Panc1 (cell line): Measurements from ENCODE around the gene CEP95. TPM values are rescaled to one million over a fixed set of nuclear protein-coding genes. Genes with fewer than 3 reads are reported as not detected.

Experiments used
- ATAC-seq: fragments of 200-7000 bp; cut with Tn5 transposase; 2 replicates; pipeline ENCODE4 v1.9.1; 2020; ENCODE audit warnings: mild to moderate bottlenecking, moderate library complexity
- BruUV-seq: library from RNA; stranded (reverse); fragments of 400-500 nt; replicated peaks from 2 replicates; lab custom pipeline; 2021; lab: Mats Ljungman, UMichigan
- CTCF ChIA-PET: fragments of 300-600 bp; sonication (Branson Sonifier 250); formaldehyde crosslinking; loops from one replicate; lab custom pipeline; 2022; ENCODE audit warnings: antibody characterized with exemption; lab: Charles Lee
- POLR2A ChIA-PET: fragments of 300-600 bp; sonication (Branson Sonifier 250); formaldehyde crosslinking; loops from one replicate; lab custom pipeline; 2022; ENCODE audit warnings: antibody characterized with exemption; lab: Charles Lee
- DNase-seq: peaks from one replicate; pipeline ENCODE4 v3.0.0-alpha.2; 2010; ENCODE audit warnings: low read depth, low spot score
- H3K27ac ChIP-seq: 2 replicates; pipeline ENCODE4 v1.5.1; 2011; ENCODE audit warnings: mild to moderate bottlenecking, low read length, inconsistent platforms
- H3K27me3 ChIP-seq: fragments of 200-500 bp; sonication (Bioruptor generic); 2 replicates; pipeline ENCODE4 v1.6.0; 2014; ENCODE audit warnings: low read length, inconsistent platforms; ENCODE audit not compliant: control insufficient read depth, insufficient read depth
- H3K36me3 ChIP-seq: fragments of 200-500 bp; sonication (Bioruptor generic); 2 replicates; pipeline ENCODE4 v1.5.1; 2014; ENCODE audit warnings: inconsistent platforms, mild to moderate bottlenecking, low read length, moderate library complexity; ENCODE audit not compliant: control insufficient read depth, insufficient read depth
- H3K4me1 ChIP-seq: 2 replicates; pipeline ENCODE4 v1.5.1; 2011; ENCODE audit warnings: inconsistent platforms, mild to moderate bottlenecking, low read length, moderate library complexity; ENCODE audit not compliant: control insufficient read depth, insufficient read depth
- H3K4me3 ChIP-seq, 2 experiments: 2 replicates each; pipeline ENCODE4 v1.5.1; 2011 to 2012; ENCODE audit warnings: low read depth in 2 of 2, low read length in 2 of 2, mild to moderate bottlenecking in 2 of 2, inconsistent platforms in 1 of 2, moderate library complexity in 1 of 2
- H3K9me3 ChIP-seq: fragments of 200-500 bp; sonication (Bioruptor generic); 2 replicates; pipeline ENCODE4 v1.5.1; 2014; ENCODE audit warnings: low read depth, mild to moderate bottlenecking, inconsistent platforms, low read length, moderate library complexity; ENCODE audit not compliant: control insufficient read depth, insufficient read depth
- CTCF ChIP-seq: fragments of 450-650 bp; IDR thresholded peaks from 2 replicates; pipeline ENCODE4 v1.5.1; 2017; ENCODE audit warnings: mild to moderate bottlenecking
- POLR2AphosphoS5 ChIP-seq: IDR thresholded peaks from 2 replicates; pipeline ENCODE4 v1.6.1; 2012; ENCODE audit warnings: mild to moderate bottlenecking, low read depth, low read length, moderate library complexity
- SIN3A ChIP-seq: IDR thresholded peaks from 2 replicates; pipeline ENCODE4 v1.6.1; 2012; ENCODE audit warnings: low read depth, mild to moderate bottlenecking, low read length, moderate library complexity, borderline replicate concordance; ENCODE audit not compliant: insufficient read depth
- TCF7L2 ChIP-seq: IDR thresholded peaks from 2 replicates; pipeline ENCODE4 v1.6.1; 2011; ENCODE audit warnings: mild to moderate bottlenecking, low read depth, low read length, inconsistent platforms
- in situ Hi-C: cut with HindIII; loops from 2 replicates; pipeline ENCODE4 v1.10.0; 2016; ENCODE audit warnings: low sequenced_read_pairs, low pct_unique_long_range_greater_than_20kb
- intact Hi-C: fragments of 100-400 bp; cut with micrococcal nuclease; formaldehyde crosslinking; loops from one replicate; pipeline ENCODE4 v1.10.0; 2022; ENCODE audit not compliant: unreplicated experiment
- total RNA-seq: library from RNA; stranded (reverse); gene quantifications from one replicate; pipeline ENCODE4 v1.2.1, GENCODE V29; 2021; ENCODE audit not compliant: unreplicated experiment
- TF ChIP-seq, protein P1 (sequence below), 2 experiments: IDR thresholded peaks; 2 replicates each; pipeline ENCODE4 v1.6.1; 2011 to 2012; ENCODE audit warnings: low read depth in 2 of 2, control low read depth in 1 of 2, low read length in 1 of 2, mild to moderate bottlenecking in 1 of 2, moderate library complexity in 1 of 2; ENCODE audit not compliant: insufficient read depth in 1 of 2

CEP95 gene
- total RNA-seq, 1 experiment from 2014 or later = 23.2 TPM

GRCh38 chr17:64565563-64565962 is 58.8 kb downstream of the CEP95 start:
- intact Hi-C loops = no loop called here
- ATAC-seq (no peak), DNase-seq (no peak)
- in situ Hi-C loops = no loop called here
- no TSS peak for BruUV-seq
- Histone ChIP-seq H3K4me3 (no peak overlapping the region), H3K27ac (no peak overlapping the region), H3K9me3 (no peaks in the 10 kb centered on the region), H3K36me3 (peaks cover 6% of the 10 kb centered on the region), H3K4me1 (no peaks in the 10 kb centered on the region), H3K27me3 (no peaks in the 10 kb centered on the region)
- CTCF ChIA-PET = no interaction called here
- TF ChIP-seq SIN3A (no peak), TCF7L2 (no peak), CTCF (no peak), POLR2AphosphoS5 (no peak)
- TF ChIP-seq, protein P1, sequence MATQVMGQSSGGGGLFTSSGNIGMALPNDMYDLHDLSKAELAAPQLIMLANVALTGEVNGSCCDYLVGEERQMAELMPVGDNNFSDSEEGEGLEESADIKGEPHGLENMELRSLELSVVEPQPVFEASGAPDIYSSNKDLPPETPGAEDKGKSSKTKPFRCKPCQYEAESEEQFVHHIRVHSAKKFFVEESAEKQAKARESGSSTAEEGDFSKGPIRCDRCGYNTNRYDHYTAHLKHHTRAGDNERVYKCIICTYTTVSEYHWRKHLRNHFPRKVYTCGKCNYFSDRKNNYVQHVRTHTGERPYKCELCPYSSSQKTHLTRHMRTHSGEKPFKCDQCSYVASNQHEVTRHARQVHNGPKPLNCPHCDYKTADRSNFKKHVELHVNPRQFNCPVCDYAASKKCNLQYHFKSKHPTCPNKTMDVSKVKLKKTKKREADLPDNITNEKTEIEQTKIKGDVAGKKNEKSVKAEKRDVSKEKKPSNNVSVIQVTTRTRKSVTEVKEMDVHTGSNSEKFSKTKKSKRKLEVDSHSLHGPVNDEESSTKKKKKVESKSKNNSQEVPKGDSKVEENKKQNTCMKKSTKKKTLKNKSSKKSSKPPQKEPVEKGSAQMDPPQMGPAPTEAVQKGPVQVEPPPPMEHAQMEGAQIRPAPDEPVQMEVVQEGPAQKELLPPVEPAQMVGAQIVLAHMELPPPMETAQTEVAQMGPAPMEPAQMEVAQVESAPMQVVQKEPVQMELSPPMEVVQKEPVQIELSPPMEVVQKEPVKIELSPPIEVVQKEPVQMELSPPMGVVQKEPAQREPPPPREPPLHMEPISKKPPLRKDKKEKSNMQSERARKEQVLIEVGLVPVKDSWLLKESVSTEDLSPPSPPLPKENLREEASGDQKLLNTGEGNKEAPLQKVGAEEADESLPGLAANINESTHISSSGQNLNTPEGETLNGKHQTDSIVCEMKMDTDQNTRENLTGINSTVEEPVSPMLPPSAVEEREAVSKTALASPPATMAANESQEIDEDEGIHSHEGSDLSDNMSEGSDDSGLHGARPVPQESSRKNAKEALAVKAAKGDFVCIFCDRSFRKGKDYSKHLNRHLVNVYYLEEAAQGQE (IDR thresholded peaks at IDR 0.05; ENCODE audit: insufficient read depth in 1 of 2, low read depth in 2 of 2, low read length in 1 of 2) = no peak
- POLR2A ChIA-PET = no interaction called here

- CTCF ChIA-PET = interaction anchor here (0.8 kb wide), 1 partner anchor 78 kb away, joined by 3 read pairs; no protein-coding TSS in a partner anchor
Observed at GRCh38 chr17:64571746-64572145, 65.0 kb downstream of the CEP95 start.

DNA sequence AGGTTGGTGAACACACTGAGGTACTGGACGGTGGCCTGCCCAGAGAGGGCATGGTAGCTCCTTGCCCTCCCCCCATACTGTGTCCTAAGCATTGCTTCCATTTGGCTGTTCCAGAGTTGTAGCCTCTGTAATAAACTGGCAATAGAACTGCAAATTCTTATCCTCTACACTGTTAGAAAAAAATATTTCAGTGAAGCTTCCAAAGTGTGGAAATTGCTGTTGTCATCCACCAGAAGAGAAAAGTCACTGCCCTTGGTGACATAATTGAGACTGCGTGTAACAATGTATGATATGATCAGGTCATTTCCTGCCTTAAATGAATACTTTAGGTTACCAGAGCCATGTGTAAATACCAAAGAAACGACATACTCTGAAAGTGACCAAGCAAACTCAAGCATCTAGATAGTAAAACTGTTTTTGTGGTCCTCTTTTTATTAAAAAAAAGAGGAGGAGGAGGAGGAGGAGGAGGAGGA is 65.9 kb downstream of the CEP95 start:
- H3K4me1 ChIP-seq = peaks cover 3% of the 10 kb centered on the region; the same call in 1 of the 2 replicates
- no peak overlapping the region for H3K4me3 ChIP-seq
- no peak for ATAC-seq
- POLR2A ChIA-PET = no interaction called here
- in situ Hi-C loops = no loop called here
- no peak for DNase-seq
- H3K36me3 ChIP-seq = peaks cover 4% of the 10 kb centered on the region; the same call in 1 of the 2 replicates
- no peak overlapping the region for H3K27ac ChIP-seq
- CTCF ChIA-PET = no interaction called here
- TF ChIP-seq CTCF = no peak
- no peak for TF ChIP-seq TCF7L2
- no peak for TF ChIP-seq POLR2AphosphoS5
- no peak for TF ChIP-seq SIN3A
- TF ChIP-seq, protein P1 (IDR thresholded peaks at IDR 0.05; ENCODE audit: insufficient read depth in 1 of 2, low read depth in 2 of 2, low read length in 1 of 2) = no peak
- intact Hi-C loops = no loop called here
- no peaks in the 10 kb centered on the region for H3K9me3 ChIP-seq
- H3K27me3 ChIP-seq = no peaks in the 10 kb centered on the region
- no TSS peak for BruUV-seq

More at GRCh38 chr17:64571746-64572145, 65.0 kb downstream of the CEP95 start:
- in situ Hi-C loops (no loop called here), intact Hi-C loops (no loop called here)
- H3K27me3 ChIP-seq = no peaks in the 10 kb centered on the region
- BruUV-seq = no TSS peak
- H3K36me3 ChIP-seq = peaks cover 4% of the 10 kb centered on the region
- DNase-seq (no peak), ATAC-seq (no peak)
- POLR2A ChIA-PET = no interaction called here
- H3K27ac ChIP-seq = no peak overlapping the region
- peaks cover 3% of the 10 kb centered on the region; the same call in 1 of the 2 replicates for H3K4me1 ChIP-seq
- no peaks in the 10 kb centered on the region for H3K9me3 ChIP-seq
- no peak overlapping the region for H3K4me3 ChIP-seq
- TF ChIP-seq POLR2AphosphoS5 = no peak
